HL-60 (cell line): Measurements from ENCODE around the gene SRSF2.

ENCODE experiments used
- GABPA ChIP-seq: IDR thresholded peaks from 2 replicates; pipeline ENCODE4 v1.6.1; 2012; ENCODE audit warnings: low read depth
- TF ChIP-seq, protein P1 (sequence below): IDR thresholded peaks from one replicate; pipeline ENCODE4 v1.5.1; 2011; ENCODE audit warnings: low read length, control low read depth, inconsistent platforms; ENCODE audit not compliant: insufficient read depth

DNA sequence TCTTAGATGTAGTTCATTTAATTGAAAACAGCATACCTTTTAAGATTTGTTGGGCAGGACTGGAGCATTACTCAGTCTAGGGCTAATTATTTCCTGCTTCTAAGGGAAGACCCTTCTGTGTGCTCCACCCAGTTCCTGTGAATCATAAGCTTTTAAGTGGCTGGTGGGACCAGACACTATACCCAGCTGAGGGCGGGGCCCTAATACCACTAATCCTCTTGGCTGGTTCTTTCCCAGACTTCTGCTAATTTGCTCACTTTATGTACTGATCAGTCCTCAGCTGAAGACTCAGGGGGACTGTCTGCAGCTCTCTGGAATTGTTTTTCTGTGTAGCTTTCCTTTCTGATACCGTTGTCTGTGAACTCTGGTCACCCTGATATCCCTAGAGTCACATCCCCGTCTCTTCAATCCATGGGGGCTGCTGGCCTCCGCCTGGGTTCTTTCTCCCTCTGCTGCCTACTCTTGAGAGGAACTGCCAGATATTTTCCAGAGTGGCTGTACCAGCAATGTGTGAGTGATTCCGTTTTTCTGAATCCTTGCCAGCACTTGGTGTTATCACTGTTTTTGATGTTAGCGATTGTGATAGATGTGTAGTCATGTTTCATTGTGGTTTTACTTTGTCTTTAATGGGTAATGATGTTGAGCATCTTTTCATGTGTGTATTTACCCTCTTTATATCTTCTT is 35.9 kb upstream of the SRSF2 start:
- TF ChIP-seq, protein P1, sequence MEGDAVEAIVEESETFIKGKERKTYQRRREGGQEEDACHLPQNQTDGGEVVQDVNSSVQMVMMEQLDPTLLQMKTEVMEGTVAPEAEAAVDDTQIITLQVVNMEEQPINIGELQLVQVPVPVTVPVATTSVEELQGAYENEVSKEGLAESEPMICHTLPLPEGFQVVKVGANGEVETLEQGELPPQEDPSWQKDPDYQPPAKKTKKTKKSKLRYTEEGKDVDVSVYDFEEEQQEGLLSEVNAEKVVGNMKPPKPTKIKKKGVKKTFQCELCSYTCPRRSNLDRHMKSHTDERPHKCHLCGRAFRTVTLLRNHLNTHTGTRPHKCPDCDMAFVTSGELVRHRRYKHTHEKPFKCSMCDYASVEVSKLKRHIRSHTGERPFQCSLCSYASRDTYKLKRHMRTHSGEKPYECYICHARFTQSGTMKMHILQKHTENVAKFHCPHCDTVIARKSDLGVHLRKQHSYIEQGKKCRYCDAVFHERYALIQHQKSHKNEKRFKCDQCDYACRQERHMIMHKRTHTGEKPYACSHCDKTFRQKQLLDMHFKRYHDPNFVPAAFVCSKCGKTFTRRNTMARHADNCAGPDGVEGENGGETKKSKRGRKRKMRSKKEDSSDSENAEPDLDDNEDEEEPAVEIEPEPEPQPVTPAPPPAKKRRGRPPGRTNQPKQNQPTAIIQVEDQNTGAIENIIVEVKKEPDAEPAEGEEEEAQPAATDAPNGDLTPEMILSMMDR, result no peak
- TF ChIP-seq GABPA, result no peak
